Eye (tissue), 1 donor: Measurements from ENCODE around the gene ZBTB25.

ENCODE experiments used
- DNase-seq: peaks from one replicate; pipeline ENCODE4 v3.0.0-alpha.2; 2015

Gene ZBTB25

DNA sequence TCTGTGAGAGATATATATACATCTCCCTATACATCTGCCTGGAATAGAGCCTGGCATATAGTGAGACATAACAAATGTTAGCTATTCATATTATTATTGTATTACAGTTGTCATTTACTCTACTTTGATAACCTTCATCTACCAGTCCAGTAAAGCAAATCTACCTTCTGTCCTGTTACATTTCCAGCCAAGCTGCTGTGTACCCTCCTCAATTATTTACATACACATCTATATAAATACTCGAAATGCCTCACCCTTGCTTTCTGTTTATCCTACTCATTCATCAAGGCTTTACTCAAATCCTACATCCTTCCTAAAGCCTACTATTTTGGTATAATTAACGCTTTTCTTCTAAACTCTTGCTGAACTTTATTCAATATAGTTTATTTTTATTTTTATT lies 9.6 kb upstream of the ZBTB25 start:
- no peak for DNase-seq

DNA sequence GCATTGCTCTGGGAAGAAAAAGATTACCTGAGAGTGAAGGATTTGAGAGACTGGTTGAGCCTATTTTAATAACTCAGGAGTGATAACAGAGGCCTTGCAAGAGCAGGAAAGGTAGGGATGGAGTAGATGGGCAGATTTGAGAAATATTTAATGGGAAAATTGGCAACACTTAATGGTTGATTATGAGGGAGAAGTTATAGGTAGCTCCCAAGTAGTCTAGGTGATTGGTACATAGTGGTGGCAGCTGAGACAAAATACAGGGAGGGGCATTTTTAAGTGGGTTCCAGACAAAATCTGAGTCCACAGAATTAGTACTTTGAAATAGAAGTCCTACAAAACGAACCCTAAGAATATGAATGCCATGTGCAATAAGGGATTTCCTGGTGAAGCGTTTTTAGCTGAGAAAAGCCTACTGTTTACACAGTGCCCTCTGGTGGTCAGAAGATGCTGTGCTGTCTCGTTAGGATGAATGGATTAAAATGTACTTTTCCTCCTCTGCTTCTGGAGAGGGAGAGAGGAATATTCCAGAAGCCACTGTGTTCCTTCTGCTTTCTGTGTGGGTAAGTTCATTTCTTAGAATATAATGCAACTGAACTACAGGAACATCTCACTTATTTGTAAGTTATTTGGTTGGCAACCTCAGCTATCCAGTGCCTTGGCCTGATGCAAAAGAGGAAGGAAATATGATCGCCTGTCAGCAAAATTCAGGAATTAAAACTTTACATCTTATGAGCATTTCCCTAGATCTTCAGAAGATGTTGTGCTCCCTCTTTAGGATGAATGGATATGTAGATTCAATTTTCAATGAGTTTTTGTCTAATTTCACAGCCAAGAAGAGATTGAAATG lies 7.4 kb upstream of the ZBTB25 start:
- DNase-seq, result peak; percentile 89

DNA sequence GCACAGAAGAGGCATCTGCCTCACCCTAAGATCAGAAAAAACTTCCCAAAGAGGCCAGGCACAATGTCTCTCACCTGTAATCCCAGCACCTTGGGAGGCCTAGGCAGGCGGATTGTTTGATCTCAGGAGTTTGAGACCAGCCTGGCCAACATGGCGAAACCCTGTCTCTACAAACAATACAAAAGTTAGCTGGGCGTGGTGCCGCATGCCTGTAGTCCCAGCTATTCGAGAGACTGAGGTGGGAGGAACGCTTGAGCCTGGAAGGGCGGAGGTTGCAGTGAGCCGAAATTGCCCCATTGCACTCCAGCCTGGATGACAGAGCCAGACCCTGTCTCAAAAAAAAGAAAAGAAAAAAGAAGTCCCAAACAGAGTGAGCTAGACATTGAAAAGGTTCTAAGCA lies 5.4 kb upstream of the ZBTB25 start:
- no peak for DNase-seq

DNA sequence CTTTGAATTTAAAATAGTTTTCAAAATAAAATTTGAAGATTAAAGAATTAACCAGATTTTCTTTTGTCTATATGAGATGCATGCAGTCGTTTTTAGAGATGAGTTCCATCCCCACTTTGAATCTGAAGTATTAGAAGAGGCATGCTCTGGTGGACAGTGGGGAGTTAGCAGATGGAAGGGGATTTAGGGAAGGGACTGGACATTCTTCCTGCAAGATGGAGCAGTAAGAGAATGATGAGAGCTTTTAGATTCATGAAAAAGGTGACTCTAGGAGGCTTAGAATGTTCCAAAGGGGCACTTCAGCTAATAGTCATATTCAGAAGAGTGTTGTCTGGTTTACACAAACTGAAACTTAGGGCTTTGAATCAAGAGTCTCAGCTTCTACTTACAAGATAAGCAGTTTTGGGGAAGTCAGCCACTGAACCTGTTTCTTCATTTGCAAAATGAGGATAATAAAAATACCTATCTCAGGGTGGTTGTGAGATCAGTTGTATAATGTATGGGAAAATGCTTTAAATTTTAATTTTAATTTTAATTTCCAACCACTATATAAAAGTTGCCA lies 4.7 kb upstream of the ZBTB25 start:
- DNase-seq, result no peak

DNA sequence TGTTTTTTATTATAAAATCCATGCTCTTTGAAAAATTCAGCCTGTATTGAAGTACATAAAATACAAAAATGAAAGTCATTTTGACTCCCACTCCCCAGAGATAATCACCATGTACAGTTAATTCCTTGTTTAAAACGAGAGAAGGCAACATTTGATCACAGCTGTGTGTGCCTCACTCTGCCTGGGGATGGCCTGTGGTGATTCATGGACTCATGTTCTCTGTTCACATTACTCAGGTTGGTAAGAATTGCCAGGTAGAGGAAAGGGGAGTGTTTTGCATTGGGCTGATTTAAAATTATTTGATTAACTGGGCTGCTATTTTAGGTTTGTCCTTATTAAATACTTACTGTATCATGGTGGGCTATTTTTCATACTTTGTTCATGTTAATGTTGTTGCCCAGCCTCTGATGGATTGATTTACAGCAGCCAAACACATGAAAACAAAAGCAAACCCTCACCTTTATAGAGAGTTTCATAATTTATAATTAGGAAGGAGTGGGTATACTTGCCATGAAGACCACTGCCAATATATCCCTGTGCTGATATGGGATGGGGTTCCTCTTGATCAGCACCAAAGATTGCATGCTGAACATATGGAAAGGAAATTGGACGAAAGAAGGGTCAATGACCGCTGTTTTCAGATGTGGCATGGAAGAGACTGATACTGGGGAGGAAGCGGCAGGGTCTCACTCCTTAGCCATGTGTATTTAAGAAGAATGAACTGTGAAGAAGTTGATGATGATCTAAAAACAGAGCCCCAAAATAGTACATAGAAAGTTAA lies 3.9 kb upstream of the ZBTB25 start:
- DNase-seq, result no peak

DNA sequence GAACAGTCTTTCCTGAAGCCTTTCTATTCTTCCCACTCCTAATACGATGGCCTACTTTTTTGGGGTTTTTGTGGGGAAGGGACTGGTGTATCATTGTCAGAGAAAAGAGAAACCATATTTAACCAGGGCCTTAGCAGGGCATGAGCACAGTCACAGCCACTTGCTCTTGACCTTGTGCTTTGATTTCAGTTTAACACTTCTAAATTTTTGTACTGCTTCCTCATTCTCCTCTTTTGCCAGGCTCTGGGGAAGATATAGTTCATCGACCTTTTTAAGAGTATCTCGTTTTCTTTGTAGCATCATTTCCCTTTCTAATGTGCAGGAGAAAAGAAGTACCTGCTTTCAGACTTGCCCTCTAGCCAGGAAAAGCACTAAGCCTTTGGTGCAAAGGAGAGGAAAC lies 3.1 kb upstream of the ZBTB25 start:
- no peak for DNase-seq

DNA sequence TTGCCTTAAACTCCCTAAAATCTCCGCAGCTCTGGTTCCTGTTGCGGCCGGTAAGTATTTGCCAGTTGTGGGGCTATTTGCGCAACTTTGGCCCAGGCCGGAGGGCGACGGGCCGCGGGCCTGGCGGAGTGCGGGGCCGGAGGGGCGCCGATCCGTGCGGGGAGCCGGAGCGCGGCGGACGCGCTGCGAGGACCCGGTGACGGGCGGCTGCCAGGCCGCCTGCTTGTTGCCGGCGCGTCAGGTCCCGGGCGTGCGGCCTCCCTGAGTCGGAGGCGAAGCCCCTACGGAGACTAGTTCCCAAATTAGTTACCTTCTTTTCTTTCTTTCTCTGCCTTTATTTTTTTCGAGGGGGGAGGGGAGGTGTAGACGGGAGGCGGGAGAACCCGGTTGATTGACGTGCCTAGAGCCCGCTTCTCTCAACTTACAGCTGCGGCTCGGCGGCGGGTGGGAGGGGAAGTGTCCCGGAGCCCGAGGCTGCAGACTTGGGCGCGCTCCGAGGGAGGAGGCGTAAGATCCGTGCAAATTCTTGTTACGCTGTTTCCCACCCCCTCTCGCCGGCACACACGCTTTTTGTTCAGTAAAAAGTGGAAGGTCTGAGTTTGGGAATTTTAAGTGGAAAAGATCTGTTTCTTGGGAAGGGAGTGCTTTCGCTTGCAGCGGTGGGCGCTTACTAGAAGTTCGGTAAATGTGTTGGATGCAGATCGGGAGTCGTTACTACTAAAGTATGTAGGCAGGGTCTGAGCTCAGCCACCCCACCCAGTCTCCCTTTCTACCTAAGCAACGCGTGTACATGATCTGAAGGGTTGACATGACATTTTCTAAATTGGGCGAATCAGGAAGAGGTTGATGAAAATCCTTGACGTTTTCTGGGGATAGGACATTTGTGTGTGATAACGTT lies 1.5 kb upstream of the ZBTB25 start:
- peak; percentile 97 for DNase-seq

DNA sequence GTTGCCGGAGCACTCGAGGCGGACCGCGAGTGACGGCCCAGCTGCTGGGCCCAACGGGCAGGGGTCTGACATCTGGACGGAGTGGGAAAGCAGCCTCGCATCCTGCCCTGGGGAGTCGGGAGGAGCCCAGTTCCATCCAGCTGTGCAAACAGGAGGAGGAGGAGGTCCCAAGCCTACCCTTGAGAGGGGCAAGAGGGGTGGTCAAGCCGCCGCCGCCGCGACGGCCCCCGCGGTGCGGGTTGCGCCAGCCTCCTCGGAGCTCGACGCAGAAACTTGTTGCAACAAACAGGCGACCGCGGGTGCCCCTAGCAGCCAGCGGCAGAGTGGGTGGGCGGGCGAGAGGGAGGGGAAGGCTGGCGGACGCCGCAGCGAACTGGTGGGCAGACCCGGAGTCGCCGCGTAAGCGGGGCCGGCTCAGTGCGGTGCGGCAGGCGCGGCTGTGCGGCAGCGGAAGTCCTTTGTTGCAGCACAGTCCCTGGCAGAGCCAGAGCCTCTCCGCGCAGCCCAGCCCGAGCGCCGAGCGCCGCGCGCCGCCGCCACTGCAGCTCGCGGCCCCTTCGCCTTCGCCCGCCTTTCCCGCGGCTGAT lies 765 bp upstream of the ZBTB25 start, which contains the start of gene ZBTB1:
ZBTB1 (plus strand) TSS at position 461 of the 587 bp plus-strand sequence. CDS start 16,735 bp downstream, outside the sequence.
- peak; percentile 93 for DNase-seq

DNA sequence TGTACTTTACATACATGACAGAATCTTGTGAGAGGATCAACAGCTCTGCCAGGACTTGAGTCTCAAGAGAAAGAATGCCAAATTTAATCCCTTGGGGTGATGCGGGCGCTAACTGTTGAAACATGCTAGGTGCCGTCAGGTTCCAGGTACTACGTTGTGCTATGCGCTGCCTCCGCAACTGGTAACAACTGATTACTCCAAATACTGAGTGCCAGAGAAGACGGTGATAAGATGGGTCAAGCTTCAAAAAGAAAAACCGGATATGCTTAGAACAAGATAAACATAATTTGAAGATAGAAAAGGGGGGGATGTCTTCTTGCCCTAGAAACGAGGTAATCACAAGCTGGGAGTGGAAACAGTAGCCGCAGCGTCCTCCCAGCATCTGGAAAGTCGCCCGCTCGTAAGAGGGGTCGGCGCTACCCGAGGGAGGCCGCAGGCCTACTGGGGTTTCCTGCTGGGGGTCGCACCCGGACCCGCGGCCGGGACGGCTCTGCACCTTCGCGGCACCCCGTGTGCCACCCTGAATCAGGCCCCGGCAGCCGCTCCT lies 678 bp downstream of the ZBTB25 start:
- no peak for DNase-seq

DNA sequence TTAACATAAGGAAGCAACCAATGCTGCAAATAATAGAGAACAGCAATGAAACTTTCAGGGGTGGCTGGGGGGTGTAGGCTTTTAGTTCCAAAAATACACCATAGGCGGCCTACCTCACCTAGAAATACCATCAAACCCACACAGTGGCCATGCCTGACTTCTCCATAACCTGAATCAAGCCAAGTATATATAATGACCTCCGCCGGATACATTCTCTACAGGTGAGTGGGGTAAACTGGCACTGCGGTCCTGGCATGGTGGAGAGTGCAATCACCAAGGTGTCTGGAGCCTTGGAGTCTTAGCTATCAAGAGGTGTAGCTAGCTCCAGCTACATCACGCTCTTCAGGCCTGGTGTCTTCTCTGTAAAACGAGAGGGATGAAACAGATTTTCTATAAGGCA lies 1.2 kb downstream of the ZBTB25 start:
- no peak for DNase-seq

DNA sequence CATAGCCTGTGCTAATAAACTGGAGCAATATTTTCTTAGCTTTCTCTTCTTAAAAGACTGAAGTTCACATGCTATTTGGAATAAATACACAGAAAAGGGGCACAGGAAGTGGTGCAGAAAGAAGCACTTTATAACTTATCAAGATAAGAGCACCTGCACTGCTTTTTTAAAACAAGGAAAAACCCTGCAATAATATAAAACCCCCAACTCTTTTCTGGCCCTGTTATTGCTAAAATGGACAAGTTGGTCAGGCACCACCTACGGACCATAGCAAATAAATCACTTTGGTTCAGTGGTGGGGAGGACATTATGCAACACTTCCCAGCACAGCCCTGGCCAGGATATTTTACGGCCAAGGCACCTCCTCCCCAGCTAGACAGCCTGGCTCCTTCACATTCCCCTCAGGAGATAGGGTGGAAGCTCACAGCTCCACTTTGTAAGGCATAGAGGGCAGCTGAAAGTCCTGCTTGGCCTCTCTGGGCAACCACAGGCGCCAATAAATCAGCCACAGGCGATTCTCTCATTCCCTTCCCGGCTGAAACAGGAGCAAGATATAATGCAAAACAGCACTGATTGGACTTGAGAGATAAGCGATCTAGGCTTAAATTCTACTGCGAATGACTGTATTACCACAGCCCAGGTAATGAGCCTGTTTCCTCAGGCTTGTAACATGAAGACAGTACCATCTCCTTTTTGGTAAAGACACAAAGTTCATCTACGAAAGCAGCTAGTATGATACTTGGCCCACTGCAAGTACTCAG lies 2.0 kb downstream of the ZBTB25 start:
- DNase-seq, result no peak

DNA sequence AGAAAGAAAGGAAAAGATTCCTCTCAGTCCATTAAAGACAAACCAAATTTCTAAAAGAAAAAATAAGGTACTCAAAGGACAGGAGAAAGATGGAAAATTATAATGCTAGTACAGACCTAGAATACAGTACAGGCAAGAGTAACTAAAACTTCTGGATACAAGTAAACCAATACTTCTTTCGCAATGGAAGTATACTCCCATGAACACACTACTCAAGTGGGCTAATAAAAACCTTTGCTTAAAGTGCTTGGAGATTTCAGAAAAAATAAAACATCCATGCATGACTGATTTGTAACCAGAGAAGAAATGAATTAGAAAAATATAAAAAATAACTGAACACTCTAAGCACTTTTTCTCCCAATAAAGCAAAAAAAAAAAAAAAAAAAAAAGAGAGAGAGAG lies 3.5 kb downstream of the ZBTB25 start:
- DNase-seq, result no peak

DNA sequence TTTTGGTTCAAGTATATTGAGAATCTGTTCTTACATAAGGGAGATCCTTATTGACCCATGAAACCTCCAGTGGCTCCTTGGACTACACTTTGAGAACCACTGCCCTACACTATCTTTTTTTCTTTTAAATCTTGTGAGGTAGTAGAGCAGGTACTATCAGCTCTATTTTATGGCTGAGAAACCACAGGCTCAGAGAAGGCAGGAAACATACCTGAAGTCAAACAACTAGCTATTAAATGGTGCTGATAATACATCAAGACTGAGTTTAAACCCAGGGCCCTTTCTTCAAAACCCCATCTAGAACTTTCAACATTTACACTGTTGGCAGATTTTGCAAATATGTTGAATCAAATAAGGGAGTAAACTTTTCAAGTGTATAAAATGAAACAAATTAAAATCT lies 6.9 kb downstream of the ZBTB25 start:
- DNase-seq, result no peak

DNA sequence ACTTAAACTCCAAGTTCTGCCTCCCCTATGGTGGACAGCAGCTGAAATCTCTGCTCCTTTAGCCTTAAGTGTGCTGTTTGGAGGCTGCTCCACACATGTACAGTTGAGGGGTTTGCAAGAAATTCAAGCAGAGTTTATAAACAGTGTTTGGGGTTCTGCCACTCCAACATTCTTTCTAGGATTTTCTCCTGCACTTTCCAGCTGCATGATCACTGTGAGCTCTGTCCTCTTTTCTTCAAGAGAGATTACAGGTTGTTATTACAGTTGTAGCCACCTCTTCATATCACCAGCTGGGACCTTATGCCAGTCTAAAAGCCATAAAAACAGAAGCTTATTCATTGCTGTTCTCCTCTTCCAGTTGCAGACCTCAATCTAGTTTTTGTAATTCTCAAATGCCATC lies 8.4 kb downstream of the ZBTB25 start:
- no peak for DNase-seq

DNA sequence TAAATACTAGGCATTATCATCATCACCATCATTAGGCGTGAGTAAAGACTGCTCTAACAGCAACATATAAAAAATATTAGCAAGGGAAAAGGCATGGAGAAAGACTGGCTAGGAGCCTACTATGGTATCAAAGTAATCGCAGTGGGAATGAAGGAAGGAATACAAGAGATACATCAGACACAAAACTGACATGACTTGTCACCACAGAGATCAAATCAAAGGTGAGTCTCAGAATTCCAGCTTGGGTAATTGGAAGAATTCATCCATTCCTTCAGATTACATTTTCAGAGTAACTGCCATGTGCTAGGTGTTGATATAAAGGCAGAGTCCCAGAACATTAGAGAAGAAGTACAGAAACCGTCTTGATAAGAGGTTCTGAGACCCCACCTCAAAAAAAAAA lies 10.2 kb downstream of the ZBTB25 start:
- DNase-seq, result no peak

DNA sequence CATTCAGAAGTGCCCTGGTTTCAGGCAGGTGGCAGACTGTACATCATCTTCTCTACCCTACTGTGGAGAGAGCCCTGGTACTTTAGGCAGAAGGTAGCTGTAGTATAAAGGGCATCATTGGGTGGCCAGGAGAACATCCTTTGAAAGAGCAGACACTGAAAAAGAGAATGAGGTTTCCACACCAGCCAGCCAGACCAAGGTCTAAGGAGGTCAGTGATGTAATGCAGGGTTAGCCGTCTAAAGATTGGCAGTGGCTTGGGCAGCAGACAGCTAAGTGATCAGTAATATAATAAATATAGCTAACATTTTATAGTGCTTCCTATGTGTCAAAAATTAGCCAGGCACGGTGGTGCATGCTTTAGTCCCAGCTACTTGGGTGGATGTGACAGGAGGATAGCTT lies 12.0 kb downstream of the ZBTB25 start:
- no peak for DNase-seq

DNA sequence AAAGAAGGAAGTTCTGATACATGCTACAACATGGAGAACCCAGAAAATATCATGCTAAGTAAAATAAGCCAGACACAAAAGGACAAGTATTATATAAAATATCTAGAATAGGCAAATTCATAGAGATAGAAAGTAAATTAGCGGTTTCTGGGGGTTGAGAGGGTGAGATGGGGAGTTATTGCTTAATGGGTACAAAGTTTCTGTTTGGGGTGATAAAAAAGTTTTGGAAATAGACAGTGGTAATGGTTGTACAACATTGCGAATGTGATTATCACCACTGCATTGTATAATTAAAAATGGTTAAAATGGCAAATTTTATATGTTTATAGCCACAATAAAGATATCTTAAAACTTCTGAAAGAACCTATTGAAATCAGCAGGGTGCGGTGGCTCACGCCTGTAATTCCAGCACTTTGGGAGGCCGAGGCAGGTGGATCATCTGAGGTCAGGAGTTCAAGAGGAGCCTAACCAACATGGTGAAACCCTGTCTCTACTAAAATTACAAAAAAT lies 15.0 kb downstream of the ZBTB25 start:
- no peak for DNase-seq

DNA sequence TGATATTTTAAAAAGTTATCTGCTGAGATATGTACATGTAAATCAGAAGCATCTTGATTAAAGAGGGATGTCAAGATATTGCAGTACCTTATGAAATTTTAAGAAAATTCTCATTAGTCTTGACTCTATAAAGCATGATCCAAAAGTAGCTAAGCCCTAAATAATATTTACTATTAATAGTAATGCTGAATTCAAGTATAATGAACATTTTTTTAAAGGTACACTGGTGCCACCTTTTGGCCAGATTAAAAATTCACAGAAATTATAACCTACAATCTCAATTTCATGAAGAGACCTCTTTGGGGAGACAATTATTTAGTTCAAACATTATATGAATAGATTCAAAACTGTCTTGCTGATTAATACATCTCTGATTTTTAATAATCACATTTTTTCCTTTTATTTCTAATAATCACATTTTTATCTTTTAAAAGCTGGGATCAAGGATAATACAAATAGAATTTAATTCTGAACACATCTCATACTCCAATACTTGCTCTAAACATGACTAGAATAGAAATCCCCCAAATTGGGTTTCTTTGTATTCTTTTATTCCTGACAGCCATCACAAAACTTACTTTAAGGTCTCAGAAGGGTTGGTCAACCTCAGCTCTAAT lies 24.9 kb downstream of the ZBTB25 start:
- peak; percentile 49 for DNase-seq

DNA sequence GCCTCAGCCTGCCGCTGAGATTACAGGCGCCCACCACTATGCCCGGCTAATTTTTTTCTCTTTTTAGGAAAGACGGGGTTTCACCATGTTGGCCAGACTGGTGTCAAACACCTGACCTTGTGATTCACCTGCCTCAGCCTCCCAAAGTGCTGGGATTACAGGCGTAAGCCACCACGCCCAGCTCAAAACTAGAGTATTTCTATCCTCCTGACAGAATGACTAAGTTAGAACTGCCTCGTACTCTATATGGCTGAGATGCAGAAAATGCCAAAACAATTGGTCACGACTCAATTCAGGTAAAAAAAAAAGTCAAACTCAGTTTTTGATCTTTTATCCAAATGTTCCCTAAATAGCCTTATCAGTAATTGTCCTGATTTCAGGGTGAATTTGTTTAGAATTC lies 27.2 kb downstream of the ZBTB25 start:
- DNase-seq, result no peak

DNA sequence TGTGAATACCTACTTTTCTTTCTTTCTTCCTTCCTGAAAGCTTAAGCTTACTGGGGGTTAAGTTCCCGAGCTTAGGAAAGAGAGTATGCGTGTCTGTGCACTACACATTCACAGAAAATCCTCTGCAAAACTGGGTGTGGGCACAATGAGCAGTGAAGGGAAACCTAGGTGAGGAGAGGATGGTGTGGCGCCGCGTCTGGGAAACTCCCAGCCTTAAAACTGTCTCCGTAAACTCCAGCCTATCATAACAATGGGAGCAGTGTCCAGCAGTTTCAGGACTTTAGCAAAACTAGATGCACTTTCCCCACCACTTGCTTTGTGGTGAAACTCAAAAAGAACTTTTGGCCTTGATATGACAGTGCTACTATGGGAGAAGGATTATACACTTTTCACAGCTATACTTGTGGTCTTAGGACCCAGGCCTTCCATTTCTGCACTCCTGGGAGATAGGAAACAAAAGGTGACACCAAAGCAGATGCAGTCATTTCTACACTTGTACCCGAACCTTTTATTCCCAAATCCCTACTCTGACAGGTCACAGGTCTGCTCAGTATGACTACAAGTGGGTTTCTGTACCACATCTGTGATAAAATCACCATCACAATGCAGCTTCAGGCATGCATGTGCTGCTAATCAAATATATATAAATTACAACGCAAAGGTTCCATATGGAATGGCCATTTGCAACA lies 27.9 kb downstream of the ZBTB25 start:
- DNase-seq, result no peak
